ENCODE results near the gene ANXA9.

The ANXA9 gene

GRCh38 chr1:150961756-150962155 lies 20.3 kb upstream of the ANXA9 start:
- TF ChIP-seq PPARA (CRISPR knock-in tag; IDR thresholded peaks at IDR 0.05; ENCODE audit: borderline replicate concordance) (no peak), ZNF565 (CRISPR knock-in tag; conservative IDR thresholded peaks at IDR 0.05; ENCODE audit: low read depth) (no peak), OSR1 (CRISPR knock-in tag; IDR thresholded peaks at IDR 0.05) (no peak), BACH2 (CRISPR knock-in tag; IDR thresholded peaks at IDR 0.05; ENCODE audit: borderline replicate concordance) (no peak), PATZ1 (CRISPR knock-in tag; IDR thresholded peaks at IDR 0.05; ENCODE audit: borderline replicate concordance) (no peak), ZC3H10 (CRISPR knock-in tag; IDR thresholded peaks at IDR 0.05) (no peak), ESRRG (CRISPR knock-in tag; IDR thresholded peaks at IDR 0.05) (no peak), TCF4 (CRISPR knock-in tag; IDR thresholded peaks at IDR 0.05; ENCODE audit: borderline replicate concordance) (no peak), ZNF8 (CRISPR knock-in tag; IDR thresholded peaks at IDR 0.05) (no peak)
- no peak for ATAC-seq

- TF ChIP-seq CSDC2 (CRISPR knock-in tag; IDR thresholded peaks at IDR 0.05) (no peak), ZNF565 (CRISPR knock-in tag; conservative IDR thresholded peaks at IDR 0.05; ENCODE audit: low read depth) (no peak), RARB (CRISPR knock-in tag; IDR thresholded peaks at IDR 0.05) (0 out of 2 replicates have a peak, but pooled peaks have one; percentile 23), PPARA (CRISPR knock-in tag; IDR thresholded peaks at IDR 0.05; ENCODE audit: borderline replicate concordance) (no peak), ESRRG (CRISPR knock-in tag; IDR thresholded peaks at IDR 0.05) (no peak)
- ATAC-seq = no peak
Observed at GRCh38 chr1:150963321-150964163, 18.6 kb upstream of the ANXA9 start.

- ATAC-seq = no peak
- TF ChIP-seq CSDC2 (CRISPR knock-in tag; IDR thresholded peaks at IDR 0.05) (no peak), ESRRG (CRISPR knock-in tag; IDR thresholded peaks at IDR 0.05) (no peak)
Observed at GRCh38 chr1:150964164-150964489, 18.0 kb upstream of the ANXA9 start.

GRCh38 chr1:150965605-150966004 lies 16.5 kb upstream of the ANXA9 start:
- TF ChIP-seq TCF4 (CRISPR knock-in tag; IDR thresholded peaks at IDR 0.05; ENCODE audit: borderline replicate concordance) (no peak), BACH2 (CRISPR knock-in tag; IDR thresholded peaks at IDR 0.05; ENCODE audit: borderline replicate concordance) (no peak), PATZ1 (CRISPR knock-in tag; IDR thresholded peaks at IDR 0.05; ENCODE audit: borderline replicate concordance) (no peak), TOX (CRISPR knock-in tag; IDR thresholded peaks at IDR 0.05; ENCODE audit: borderline replicate concordance) (no peak), ZNF70 (CRISPR knock-in tag; IDR thresholded peaks at IDR 0.05) (no peak), CREB5 (CRISPR knock-in tag; IDR thresholded peaks at IDR 0.05; ENCODE audit: low read depth) (no peak), RARB (CRISPR knock-in tag; IDR thresholded peaks at IDR 0.05) (no peak), ESRRG (CRISPR knock-in tag; IDR thresholded peaks at IDR 0.05) (no peak), ARNTL (CRISPR knock-in tag; IDR thresholded peaks at IDR 0.05; ENCODE audit: borderline replicate concordance, low read depth) (no peak), CSRNP3 (CRISPR knock-in tag; IDR thresholded peaks at IDR 0.05) (no peak), OSR1 (CRISPR knock-in tag; IDR thresholded peaks at IDR 0.05) (no peak), ZC3H10 (CRISPR knock-in tag; IDR thresholded peaks at IDR 0.05) (no peak), ZNF8 (CRISPR knock-in tag; IDR thresholded peaks at IDR 0.05) (no peak), GLIS3 (CRISPR knock-in tag; IDR thresholded peaks at IDR 0.05) (no peak), ZNF565 (CRISPR knock-in tag; conservative IDR thresholded peaks at IDR 0.05; ENCODE audit: low read depth) (no peak), ZFP30 (CRISPR knock-in tag; IDR thresholded peaks at IDR 0.05) (no peak), ZFP3 (CRISPR knock-in tag; IDR thresholded peaks at IDR 0.05) (no peak), TSHZ2 (CRISPR knock-in tag; IDR thresholded peaks at IDR 0.05) (no peak), SNAI2 (CRISPR knock-in tag; IDR thresholded peaks at IDR 0.05) (no peak)
- no peak for ATAC-seq
